Activated naive CD8-positive, alpha-beta T cell (primary cell): ENCODE results near the gene DLG2.

Experiments
- H3K27ac Mint-ChIP-seq: one replicate; pipeline ENCODE4 v1.8.0; 2021; ENCODE audit warnings: mixed read lengths
- H3K27me3 Mint-ChIP-seq: one replicate; pipeline ENCODE4 v1.8.0; 2021; ENCODE audit warnings: mixed read lengths
- H3K36me3 Mint-ChIP-seq: one replicate; pipeline ENCODE4 v1.8.0; 2021; ENCODE audit warnings: mixed read lengths
- H3K4me1 Mint-ChIP-seq: one replicate; pipeline ENCODE4 v1.8.0; 2021; ENCODE audit warnings: low read depth, mixed read lengths
- H3K4me3 Mint-ChIP-seq: one replicate; pipeline ENCODE4 v1.8.0; 2021; ENCODE audit warnings: mild to moderate bottlenecking, mixed read lengths
- H3K9me3 Mint-ChIP-seq: one replicate; pipeline ENCODE4 v1.8.0; 2021; ENCODE audit warnings: low read depth, mixed read lengths

DLG2 gene

GRCh38 chr11:85098996-85099395, 528.1 kb downstream of the DLG2 start:
- Mint-ChIP-seq H3K27ac (no peak overlapping the region), H3K36me3 (peaks cover 2% of the 10 kb centered on the region), H3K4me3 (no peak overlapping the region), H3K27me3 (no peaks in the 10 kb centered on the region), H3K9me3 (peaks cover 9% of the 10 kb centered on the region), H3K4me1 (no peaks in the 10 kb centered on the region)

DNA sequence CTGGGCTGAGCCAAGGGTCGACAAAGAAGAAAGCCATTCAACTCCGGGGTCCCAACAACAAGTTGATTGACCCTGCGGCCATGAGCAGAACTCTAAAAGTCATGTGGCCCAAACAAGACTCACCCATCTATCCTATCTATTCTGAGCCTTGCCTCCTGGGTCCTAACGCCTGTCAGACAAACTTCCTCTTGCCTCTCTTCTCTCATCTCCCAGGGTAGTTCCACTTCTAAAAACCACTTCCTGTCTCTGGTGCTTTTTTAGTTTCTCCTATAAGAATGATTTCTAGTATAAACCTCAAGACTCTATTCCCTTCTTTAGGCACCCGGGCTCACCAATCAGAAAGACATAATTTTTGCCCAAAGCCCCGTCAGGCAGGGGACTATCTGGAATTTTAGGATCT, 530.2 kb downstream of the DLG2 start:
- peaks cover 16% of the 10 kb centered on the region for H3K9me3 Mint-ChIP-seq
- H3K36me3 Mint-ChIP-seq = peaks cover 2% of the 10 kb centered on the region
- no peaks in the 10 kb centered on the region for H3K27me3 Mint-ChIP-seq
- H3K4me3 Mint-ChIP-seq = no peak overlapping the region
- H3K4me1 Mint-ChIP-seq = no peaks in the 10 kb centered on the region
- no peak overlapping the region for H3K27ac Mint-ChIP-seq

- Mint-ChIP-seq H3K4me3 (no peak overlapping the region), H3K4me1 (no peaks in the 10 kb centered on the region), H3K36me3 (peaks cover 2% of the 10 kb centered on the region), H3K27me3 (no peaks in the 10 kb centered on the region), H3K9me3 (peaks cover 25% of the 10 kb centered on the region), H3K27ac (no peak overlapping the region)
These were observed 531.9 kb downstream of the DLG2 start for GRCh38 chr11:85095239-85095638.

- H3K4me1 Mint-ChIP-seq = no peaks in the 10 kb centered on the region
- H3K4me3 Mint-ChIP-seq = no peak overlapping the region
These were observed 532.3 kb downstream of the DLG2 start for GRCh38 chr11:85094795-85095194.

DNA sequence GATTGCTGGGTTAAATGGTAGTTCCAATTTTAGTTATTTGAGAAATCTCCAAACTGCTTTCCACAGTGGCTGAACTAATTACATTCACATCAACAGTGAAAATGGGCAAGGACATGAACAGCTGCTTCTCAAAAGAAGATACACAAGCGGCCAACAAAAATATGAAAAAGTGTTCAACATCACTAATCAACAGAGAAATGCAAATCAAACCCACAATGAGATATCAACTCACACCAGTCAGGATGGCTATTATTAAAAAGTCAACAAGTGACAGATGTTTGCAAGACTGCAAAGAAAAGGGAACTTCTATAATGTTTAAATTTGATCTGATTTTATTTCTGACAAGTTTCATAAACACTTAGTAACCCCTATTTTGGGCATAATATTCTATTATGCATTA, 537.5 kb downstream of the DLG2 start:
- H3K4me1 Mint-ChIP-seq = no peaks in the 10 kb centered on the region

More at GRCh38 chr11:85094795-85095194, 532.3 kb downstream of the DLG2 start:
- Mint-ChIP-seq H3K27me3 (no peaks in the 10 kb centered on the region), H3K9me3 (peaks cover 26% of the 10 kb centered on the region), H3K27ac (no peak overlapping the region), H3K36me3 (peaks cover 2% of the 10 kb centered on the region)

GRCh38 chr11:85088286-85088685, 538.9 kb downstream of the DLG2 start:
- Mint-ChIP-seq H3K4me3 (no peak overlapping the region), H3K36me3 (no peaks in the 10 kb centered on the region), H3K4me1 (no peaks in the 10 kb centered on the region), H3K27me3 (no peaks in the 10 kb centered on the region), H3K27ac (no peak overlapping the region), H3K9me3 (peaks cover 50% of the 10 kb centered on the region)

More for the DNA sequence above, 537.5 kb downstream of the DLG2 start:
- Mint-ChIP-seq H3K9me3 (peaks cover 42% of the 10 kb centered on the region), H3K36me3 (no peaks in the 10 kb centered on the region), H3K27me3 (no peaks in the 10 kb centered on the region), H3K4me3 (no peak overlapping the region), H3K27ac (no peak overlapping the region)

GRCh38 chr11:85086504-85087284, 540.5 kb downstream of the DLG2 start:
- Mint-ChIP-seq H3K27ac (no peak overlapping the region), H3K27me3 (no peaks in the 10 kb centered on the region), H3K4me3 (no peak overlapping the region), H3K4me1 (no peaks in the 10 kb centered on the region), H3K36me3 (no peaks in the 10 kb centered on the region), H3K9me3 (peaks cover 43% of the 10 kb centered on the region)

DNA sequence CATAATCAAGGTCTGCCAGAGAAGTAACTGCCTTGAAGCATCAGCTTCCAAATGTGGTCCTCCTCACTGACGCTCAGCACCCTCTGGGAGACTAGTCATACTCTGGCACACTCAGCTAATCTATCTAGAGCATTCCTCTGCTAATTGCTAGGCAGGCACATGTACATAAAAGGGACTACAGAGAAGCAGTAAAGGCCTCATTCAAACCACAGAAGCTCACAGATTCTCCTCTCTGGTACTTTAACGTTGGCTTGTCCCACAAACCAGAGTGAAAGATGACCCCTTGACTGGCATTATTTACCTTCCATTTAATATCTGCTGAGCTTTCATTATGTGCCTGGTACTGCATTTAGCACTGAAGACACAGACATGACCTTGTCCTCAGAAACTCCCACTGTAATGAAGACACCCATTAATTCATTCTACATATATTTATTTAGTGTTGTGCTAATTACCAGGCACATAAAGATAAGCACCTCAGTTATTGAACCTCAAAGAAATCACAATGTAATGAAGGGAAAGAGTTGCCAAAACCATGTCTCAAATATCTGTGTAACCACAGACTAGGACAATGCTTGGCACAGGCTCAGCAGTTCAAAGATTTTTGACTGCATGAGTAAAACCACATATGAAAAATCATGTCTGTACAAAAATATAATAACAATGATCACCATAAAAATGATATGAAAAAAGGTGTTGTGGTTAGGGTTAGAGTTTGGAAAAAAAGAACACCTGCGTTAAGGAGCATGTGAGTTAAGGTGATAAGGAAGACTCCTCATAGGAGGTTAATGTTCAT, 550.4 kb downstream of the DLG2 start:
- peaks cover 39% of the 10 kb centered on the region for H3K9me3 Mint-ChIP-seq
- H3K27ac Mint-ChIP-seq = no peak overlapping the region
- no peak overlapping the region for H3K4me3 Mint-ChIP-seq
- H3K4me1 Mint-ChIP-seq = no peaks in the 10 kb centered on the region
- no peaks in the 10 kb centered on the region for H3K36me3 Mint-ChIP-seq
- H3K27me3 Mint-ChIP-seq = no peaks in the 10 kb centered on the region

- Mint-ChIP-seq H3K9me3 (peaks cover 11% of the 10 kb centered on the region), H3K4me1 (no peaks in the 10 kb centered on the region), H3K27ac (no peak overlapping the region), H3K4me3 (no peak overlapping the region), H3K27me3 (no peaks in the 10 kb centered on the region), H3K36me3 (no peaks in the 10 kb centered on the region)
These were observed 564.5 kb downstream of the DLG2 start for GRCh38 chr11:85062659-85063058.

GRCh38 chr11:85052636-85053035, 574.5 kb downstream of the DLG2 start:
- no peaks in the 10 kb centered on the region for H3K27me3 Mint-ChIP-seq
- H3K9me3 Mint-ChIP-seq = peaks cover 7% of the 10 kb centered on the region
- H3K36me3 Mint-ChIP-seq = no peaks in the 10 kb centered on the region
- H3K4me3 Mint-ChIP-seq = no peak overlapping the region
- no peak overlapping the region for H3K27ac Mint-ChIP-seq
- no peaks in the 10 kb centered on the region for H3K4me1 Mint-ChIP-seq

DNA sequence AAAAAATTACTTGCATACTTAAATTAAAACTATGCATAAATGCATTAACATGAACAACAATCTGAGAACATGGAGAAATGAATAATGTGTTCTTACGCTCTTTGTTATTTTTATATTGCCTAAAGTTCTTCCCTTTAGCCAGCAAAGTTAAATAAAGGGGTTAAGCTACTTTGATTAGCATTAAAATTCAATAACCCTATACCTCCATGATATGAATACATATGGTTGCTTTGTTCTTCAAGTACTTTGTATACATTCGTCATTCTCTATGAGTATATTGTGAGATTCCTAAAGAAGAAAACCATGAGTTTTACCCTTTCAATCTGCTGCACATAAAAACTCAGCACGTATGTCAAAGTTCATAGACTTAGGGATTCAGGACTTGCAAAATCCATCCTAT, 578.3 kb downstream of the DLG2 start:
- Mint-ChIP-seq H3K27ac (no peak overlapping the region), H3K9me3 (peaks cover 19% of the 10 kb centered on the region), H3K4me3 (no peak overlapping the region), H3K36me3 (no peaks in the 10 kb centered on the region), H3K4me1 (no peaks in the 10 kb centered on the region), H3K27me3 (no peaks in the 10 kb centered on the region)

DNA sequence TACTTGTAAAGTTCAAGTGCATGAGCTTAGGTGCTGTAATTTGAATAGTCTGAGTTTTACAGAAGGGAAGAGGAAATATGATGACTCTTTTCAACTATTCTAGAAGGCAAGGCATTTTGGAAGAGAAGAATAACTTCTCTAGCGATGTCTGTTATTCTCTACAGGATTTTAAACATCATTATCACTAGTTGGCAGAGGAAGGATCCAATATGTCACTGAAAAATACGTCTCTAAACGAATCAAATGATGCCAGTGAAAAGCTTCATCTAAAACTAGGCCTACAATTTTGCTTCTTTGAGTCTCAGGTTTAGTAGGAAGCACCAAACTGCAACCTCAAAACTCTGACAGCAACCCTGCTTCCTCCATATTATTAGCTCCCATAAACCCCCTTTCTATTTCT, 581.4 kb downstream of the DLG2 start:
- Mint-ChIP-seq H3K36me3 (no peaks in the 10 kb centered on the region), H3K27me3 (no peaks in the 10 kb centered on the region), H3K4me1 (no peaks in the 10 kb centered on the region), H3K27ac (no peak overlapping the region), H3K9me3 (peaks cover 18% of the 10 kb centered on the region), H3K4me3 (no peak overlapping the region)

GRCh38 chr11:85044911-85045310, 582.2 kb downstream of the DLG2 start:
- Mint-ChIP-seq H3K9me3 (peaks cover 18% of the 10 kb centered on the region), H3K27me3 (no peaks in the 10 kb centered on the region), H3K27ac (no peak overlapping the region), H3K36me3 (no peaks in the 10 kb centered on the region), H3K4me1 (no peaks in the 10 kb centered on the region), H3K4me3 (no peak overlapping the region)

DNA sequence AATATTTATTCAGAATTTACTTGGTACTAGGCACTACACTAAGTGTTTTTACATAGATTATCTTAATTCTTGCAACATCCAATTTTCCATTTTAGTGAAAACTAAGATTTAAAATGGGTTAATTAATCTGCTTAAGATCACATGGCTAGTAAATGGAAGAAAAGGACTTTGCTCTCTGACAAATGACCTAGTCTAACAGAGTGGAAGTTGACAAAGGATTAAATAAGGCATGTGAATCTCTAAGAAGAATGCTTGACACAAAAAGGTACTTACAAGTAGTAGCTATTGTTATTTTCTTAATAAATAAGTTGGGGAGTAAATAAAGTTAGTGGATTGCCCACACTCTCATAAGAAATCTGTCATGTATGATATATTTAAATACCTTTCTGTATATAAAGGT, 584.8 kb downstream of the DLG2 start:
- Mint-ChIP-seq H3K27me3 (no peaks in the 10 kb centered on the region), H3K36me3 (no peaks in the 10 kb centered on the region), H3K27ac (no peak overlapping the region), H3K4me3 (no peak overlapping the region), H3K4me1 (no peaks in the 10 kb centered on the region), H3K9me3 (peaks cover 18% of the 10 kb centered on the region)

- Mint-ChIP-seq H3K4me3 (no peak overlapping the region), H3K9me3 (peaks cover 11% of the 10 kb centered on the region), H3K27me3 (no peaks in the 10 kb centered on the region), H3K36me3 (no peaks in the 10 kb centered on the region), H3K4me1 (no peaks in the 10 kb centered on the region), H3K27ac (no peak overlapping the region)
These were observed 587.0 kb downstream of the DLG2 start for GRCh38 chr11:85040166-85040565.
